NCI-H1105 (cell line): Measurements from ENCODE around the gene CEND1.

Experiments
- DNase-seq: peaks from one replicate; lab custom pipeline; 2025; lab: John Stamatoyannopoulos, UW

CEND1 gene

GRCh38 chr11:789943-790342 is at the start of gene CEND1:
TSS of gene CEND1 (minus strand) at chr11:790090. CDS start at chr11:788576, 1,514 bp downstream.
- peak; percentile 70 for DNase-seq

GRCh38 chr11:839280-839623 is 49.4 kb upstream of the CEND1 start:
- DNase-seq: no peak

GRCh38 chr11:838441-839279 is 48.8 kb upstream of the CEND1 start:
- no peak for DNase-seq

- no peak for DNase-seq
These were observed 48.1 kb upstream of the CEND1 start for GRCh38 chr11:837990-838307.

GRCh38 chr11:837189-837989 is 47.5 kb upstream of the CEND1 start:
- no peak for DNase-seq

- DNase-seq: no peak
These were observed 46.8 kb upstream of the CEND1 start for GRCh38 chr11:836700-837099.

- no peak for DNase-seq
These were observed 46.4 kb upstream of the CEND1 start for GRCh38 chr11:836274-836673.

GRCh38 chr11:834371-835316 is 44.8 kb upstream of the CEND1 start:
- no peak for DNase-seq

- DNase-seq: no peak
These were observed 44.0 kb upstream of the CEND1 start for GRCh38 chr11:833849-834311.

- peak; percentile 27 for DNase-seq
These were observed 43.4 kb upstream of the CEND1 start for GRCh38 chr11:833114-833791.

GRCh38 chr11:832529-833113 is 42.7 kb upstream of the CEND1 start, which contains the start of gene CD151:
TSS of gene CD151 (plus strand) at chr11:832952. CDS start at chr11:836070, 3,118 bp downstream.
- DNase-seq: peak; percentile 46

GRCh38 chr11:831961-832528 is 42.2 kb upstream of the CEND1 start:
- no peak for DNase-seq

- no peak for DNase-seq
These were observed 41.4 kb upstream of the CEND1 start for GRCh38 chr11:831118-831864.

GRCh38 chr11:830295-831117 is 40.6 kb upstream of the CEND1 start:
- DNase-seq: peak; percentile 86

GRCh38 chr11:829847-830294 is 40.0 kb upstream of the CEND1 start:
- DNase-seq: no peak

- DNase-seq: no peak
These were observed 39.4 kb upstream of the CEND1 start for GRCh38 chr11:829176-829846.

GRCh38 chr11:828506-829175 is 38.8 kb upstream of the CEND1 start:
- no peak for DNase-seq

GRCh38 chr11:827897-828192 is 38.0 kb upstream of the CEND1 start, which contains the start of gene CRACR2B:
TSS of gene CRACR2B (plus strand) at chr11:827919. CDS start at chr11:828608, 689 bp downstream.
- no peak for DNase-seq
